K562 (cell line): ENCODE measurements around the gene SYNPR. TPM values are rescaled to one million over a fixed set of nuclear protein-coding genes. Genes with fewer than 3 reads are reported as not detected.

Experiments
- ATAC-seq: fragments of 200-7000 bp; cut with Tn5 transposase; 3 replicates; pipeline ENCODE4 v1.9.1; 2020; ENCODE audit warnings: moderate library complexity
- BruUV-seq: library from RNA; stranded (reverse); fragments of 400-500 nt; replicated peaks from 2 replicates; lab custom pipeline; 2021; lab: Mats Ljungman, UMichigan
- CTCF ChIA-PET: fragments of 300-600 bp; formaldehyde crosslinking; extraction: SDS; loops from one replicate; lab custom pipeline; 2021; ENCODE audit warnings: low intra/inter-chr PET ratio; lab: Yijun Ruan, JAX
- POLR2A ChIA-PET: fragments of 300-600, 350-650 bp; sonication (Branson Sonifier 250); formaldehyde crosslinking; extraction: SDS; loops from one replicate; lab custom pipeline; 2021; ENCODE audit warnings: antibody characterized with exemption, inconsistent platforms; lab: Yijun Ruan, JAX
- DNase-seq, 4 experiments: peaks; one replicate each; pipeline versions ENCODE4 v3.0.0 to v3.0.0-alpha.2; 2011 to 2018; ENCODE audit warnings: low spot score in 3 of 4, mixed read lengths in 3 of 4; ENCODE audit errors: extremely low read depth in 1 of 4
- FAIRE-seq: peaks from 2 replicates; lab custom pipeline; 2011; peaks lifted over from hg19 to GRCh38; lab: Jason Lieb, UNC
- H2AFZ ChIP-seq: 2 replicates; pipeline ENCODE4 v1.6.0; 2011; ENCODE audit warnings: low read depth, low read length, control low read depth, inconsistent platforms
- H3K27ac ChIP-seq: fragments of 200-600 bp; 3 replicates; pipeline ENCODE4 v1.8.0; 2011; ENCODE audit warnings: low read depth, mild to moderate bottlenecking, control low read depth, inconsistent platforms, low read length, moderate library complexity, mixed read lengths; ENCODE audit errors: extremely low read depth
- H3K27me3 ChIP-seq, 2 experiments: fragments of 300-600 bp in 1 of 2; 2 replicates in 1 of 2; 3 replicates in 1 of 2; pipeline versions ENCODE4 v1.6.0 to v1.8.0; 2011; ENCODE audit warnings: inconsistent platforms in 2 of 2, low read length in 2 of 2, mild to moderate bottlenecking in 1 of 2, mixed read lengths in 1 of 2, moderate library complexity in 1 of 2; ENCODE audit not compliant: control insufficient read depth in 2 of 2, insufficient read depth in 2 of 2
- H3K36me3 ChIP-seq: fragments of 300-600 bp; 3 replicates; pipeline ENCODE4 v1.8.0; 2011; ENCODE audit warnings: mild to moderate bottlenecking, low read length, inconsistent platforms; ENCODE audit not compliant: control insufficient read depth, insufficient read depth
- H3K4me1 ChIP-seq, 2 experiments: fragments of 200-600 bp in 1 of 2; replicated peaks in 1 of 2; 2 replicates in 1 of 2; 3 replicates in 1 of 2; pipeline versions ENCODE4 v1.5.1 to v1.8.0; 2011; ENCODE audit warnings: inconsistent platforms in 2 of 2, low read length in 2 of 2, mild to moderate bottlenecking in 1 of 2, mixed read lengths in 1 of 2, moderate library complexity in 1 of 2; ENCODE audit not compliant: control insufficient read depth in 2 of 2, insufficient read depth in 2 of 2
- H3K4me2 ChIP-seq: 2 replicates; pipeline ENCODE4 v1.6.1; 2011; ENCODE audit warnings: low read length, control low read depth, inconsistent platforms, mixed read lengths; ENCODE audit not compliant: insufficient read depth
- H3K4me3 ChIP-seq: fragments of 200-600 bp; sonication (generic), shearing (Covaris generic); 2 replicates; pipeline ENCODE4 v1.5.1; 2016; ENCODE audit warnings: control low read depth, inconsistent platforms
- H3K79me2 ChIP-seq: fragments of 200-600 bp; 3 replicates; pipeline ENCODE4 v1.8.0; 2011; ENCODE audit warnings: low read length, inconsistent platforms; ENCODE audit not compliant: control insufficient read depth, insufficient read depth
- H3K9ac ChIP-seq, 2 experiments: 2 replicates each; pipeline versions ENCODE4 v1.6.0 to v1.6.1; 2011; ENCODE audit warnings: low read depth in 2 of 2, low read length in 2 of 2, control low read depth in 1 of 2, inconsistent platforms in 1 of 2, mild to moderate bottlenecking in 1 of 2, mixed read lengths in 1 of 2; ENCODE audit not compliant: insufficient read depth in 1 of 2
- H3K9me1 ChIP-seq: one replicate; pipeline ENCODE4 v1.6.0; 2011; ENCODE audit warnings: inconsistent platforms, mild to moderate bottlenecking, low read length, moderate library complexity; ENCODE audit not compliant: control insufficient read depth, insufficient read depth
- H3K9me3 ChIP-seq: replicated peaks from 2 replicates; pipeline ENCODE4 v1.5.1; 2011; ENCODE audit warnings: low read depth, low read length, inconsistent platforms; ENCODE audit not compliant: control insufficient read depth, insufficient read depth
- H4K20me1 ChIP-seq: replicated peaks from 2 replicates; pipeline ENCODE4 v1.6.1; 2011; ENCODE audit warnings: low read length, inconsistent platforms, mixed read lengths; ENCODE audit not compliant: control insufficient read depth, insufficient read depth
- BCOR ChIP-seq: fragments of 450-650 bp; IDR thresholded peaks from 2 replicates; pipeline ENCODE4 v1.6.1; 2016
- ERF ChIP-seq: fragments of 450-650 bp; formaldehyde crosslinking; IDR thresholded peaks from 2 replicates; pipeline ENCODE4 v1.4.0; 2020; ENCODE audit warnings: mild to moderate bottlenecking, mixed read lengths
- EZH2 ChIP-seq: IDR thresholded peaks from 2 replicates; pipeline ENCODE4 v1.6.1; 2012; ENCODE audit warnings: low read depth, mild to moderate bottlenecking, inconsistent platforms, low read length, borderline replicate concordance
- GABPB1 ChIP-seq: sonication (generic); formaldehyde crosslinking; IDR thresholded peaks from 2 replicates; pipeline ENCODE4 v1.8.0; 2022; ENCODE audit warnings: mild to moderate bottlenecking, missing genetic modification reagents
- HIVEP1 ChIP-seq: fragments of 250-450 bp; sonication (Bioruptor Pico); IDR thresholded peaks from 2 replicates; pipeline ENCODE4 v1.4.0; 2020; ENCODE audit warnings: mild to moderate bottlenecking
- NR2F6 ChIP-seq: fragments of 450-650 bp; formaldehyde crosslinking; IDR thresholded peaks from 2 replicates; pipeline ENCODE4 v1.4.0; 2020; ENCODE audit warnings: mild to moderate bottlenecking
- POLR2AphosphoS2 ChIP-seq: IDR thresholded peaks from 2 replicates; pipeline ENCODE4 v1.6.1; 2012; ENCODE audit warnings: low read length, improper control_type of control experiment
- RFX5 ChIP-seq: IDR thresholded peaks from 2 replicates; pipeline ENCODE4 v1.6.1; 2011; ENCODE audit warnings: low read depth, mild to moderate bottlenecking, improper control_type of control experiment, low read length
- SNRNP70 ChIP-seq: fragments of 200-400 bp; formaldehyde crosslinking; optimal IDR thresholded peaks from 2 replicates; pipeline ENCODE3; 2017; ENCODE audit warnings: low read depth, low read length
- TCF7 ChIP-seq: sonication (generic); IDR thresholded peaks from 2 replicates; pipeline ENCODE4 v1.6.1; 2016; ENCODE audit warnings: antibody characterized with exemption, borderline replicate concordance
- ZNF175 ChIP-seq: fragments of 200-800 bp; sonication (Bioruptor generic); IDR thresholded peaks from 2 replicates; pipeline ENCODE4 v1.6.1; 2016; ENCODE audit warnings: low read depth, mild to moderate bottlenecking, missing genetic modification characterization, missing compliant biosample characterization
- ZNF274 ChIP-seq: IDR thresholded peaks from 2 replicates; pipeline ENCODE4 v1.6.1; 2011; ENCODE audit warnings: low read depth, mild to moderate bottlenecking, low read length, moderate library complexity, borderline replicate concordance
- WGBS: fragments of 100-300 bp; shearing (Covaris generic); methylation state at CpG from one replicate; pipeline ENCODE4 v1.1.6; 2016; ENCODE audit warnings: low coverage, mixed read lengths; ENCODE audit not compliant: insufficient coverage; ENCODE audit errors: missing lambda C conversion rate; 5-methylcytosine and 5-hydroxymethylcytosine counted together
- in situ Hi-C: fragments of 300-500 bp; cut with MboI; formaldehyde crosslinking; loops from 4 replicates; pipeline ENCODE4 v1.15.0; 2018; ENCODE audit warnings: inconsistent platforms, mixed read lengths
- intact Hi-C: fragments of 100-400 bp; cut with micrococcal nuclease; formaldehyde crosslinking; loops from 2 replicates; pipeline ENCODE4 v1.14.2; 2022
- polyA plus RNA-seq, 8 experiments: library from polyadenylated mRNA; depleted of rRNA in 4 of 8; stranded (reverse) in 5 of 8; unstranded in 3 of 8; fragments of >200 nt; fragmentation: Nextera tagmentation in 2 of 8; fragmentation: Illumina TruSeq in 1 of 8; extraction: Ambion mirVana in 2 of 8; extraction: Trizol in 1 of 8; gene quantifications; 2 replicates each; pipeline versions ENCODE4 v1.2.1 to v1.2.3, GENCODE V29; 2011 to 2014; ENCODE audit warnings: inconsistent platforms in 1 of 8, missing spikeins in 1 of 8
- total RNA-seq, 7 experiments: library from RNA; depleted of rRNA in 6 of 7; stranded (reverse); fragments of >200 nt in 6 of 7; fragmentation: Illumina TruSeq in 2 of 7; extraction: Trizol in 2 of 7; gene quantifications; 2 replicates each; pipeline versions ENCODE4 v1.2.1 to v1.2.3, GENCODE V29; 2011 to 2021; ENCODE audit warnings: low replicate concordance in 1 of 7
- TF ChIP-seq, protein P1 (sequence below): fragments of 450-650 bp; formaldehyde crosslinking; IDR thresholded peaks from 2 replicates; pipeline ENCODE4 v1.4.0; 2022; ENCODE audit warnings: missing genetic modification characterization
- TF ChIP-seq, protein P2 (sequence below): fragments of 250-450 bp; sonication (Bioruptor Pico); IDR thresholded peaks from 2 replicates; pipeline ENCODE4 v1.5.0; 2021; ENCODE audit warnings: mild to moderate bottlenecking, borderline replicate concordance
- TF ChIP-seq, protein P3 (sequence below): fragments of 250-450 bp; sonication (Bioruptor Pico); IDR thresholded peaks from 2 replicates; pipeline ENCODE4 v1.9.0; 2021; ENCODE audit warnings: mild to moderate bottlenecking
- TF ChIP-seq, protein P4 (sequence below), 3 experiments: IDR thresholded peaks in 2 of 3; conservative IDR thresholded peaks in 1 of 3; 2 replicates each; pipeline ENCODE4 v1.5.1; 2011 to 2012; ENCODE audit warnings: low read length in 3 of 3, mild to moderate bottlenecking in 3 of 3, control low read depth in 2 of 3, improper control_type of control experiment in 1 of 3, inconsistent platforms in 1 of 3, low read depth in 1 of 3, mixed read lengths in 1 of 3, moderate library complexity in 1 of 3; ENCODE audit not compliant: insufficient read depth in 2 of 3

The SYNPR gene
- total and polyA plus RNA-seq, 9 of the 15 experiments (the other 6 are each of a cell fraction or from before 2014, with no cell fraction given), result not detected

DNA sequence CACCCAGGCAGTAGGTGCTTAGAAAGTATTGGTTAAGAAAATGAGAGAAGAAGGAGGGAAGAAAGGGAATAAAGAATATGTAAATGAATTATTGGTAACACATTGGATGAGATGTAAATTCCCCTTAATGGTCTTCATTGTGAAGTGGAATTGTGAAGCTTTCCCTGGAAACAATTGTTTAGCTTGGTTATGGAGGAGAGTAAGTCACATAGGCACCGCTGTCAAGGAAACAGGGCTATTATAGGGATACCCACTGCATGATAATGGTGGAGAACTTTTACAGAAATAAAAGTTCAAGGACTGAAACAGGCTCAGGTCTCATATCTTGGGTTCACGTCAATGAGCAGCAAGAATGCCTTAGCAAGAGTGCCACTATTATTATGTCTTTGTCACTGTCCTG is 9.5 kb downstream of the SYNPR start (continued):
- TF ChIP-seq EZH2, result no peak

DNA sequence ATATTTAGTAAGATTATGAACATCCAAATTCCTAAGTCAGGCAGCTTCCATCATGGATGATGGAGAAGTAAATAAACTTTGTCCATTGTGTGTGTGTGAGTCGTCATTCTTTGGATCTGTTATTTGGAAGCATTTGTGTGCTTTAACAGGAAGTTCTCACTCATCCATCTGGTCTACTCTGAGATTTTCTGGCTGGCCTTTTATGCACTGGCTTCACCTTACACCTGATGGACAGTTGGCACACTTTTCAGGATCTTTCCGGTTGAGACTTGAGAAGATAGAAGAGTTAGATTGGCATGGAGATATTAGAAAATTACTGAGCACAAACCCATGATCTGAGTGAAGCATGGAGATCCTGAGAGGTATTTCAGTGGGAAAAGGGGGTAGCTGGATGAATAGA is 12.6 kb downstream of the SYNPR start:
- Histone ChIP-seq H3K4me1 (no peaks in the 10 kb centered on the region), H3K9me1 (no peaks in the 10 kb centered on the region), H3K4me3 (no peak overlapping the region), H3K36me3 (no peaks in the 10 kb centered on the region), H3K27me3 (no peaks in the 10 kb centered on the region), H3K4me2 (no peak overlapping the region), H2AFZ (no peak overlapping the region), H4K20me1 (no peaks in the 10 kb centered on the region), H3K9ac (no peak overlapping the region), H3K9me3 (no peaks in the 10 kb centered on the region), H3K27ac (no peak overlapping the region), H3K79me2 (no peaks in the 10 kb centered on the region)
- intact Hi-C loops (no loop called here), in situ Hi-C loops (no loop called here)
- ChIA-PET CTCF (no interaction called here), POLR2A (no interaction called here)
- ATAC-seq, result no peak
- DNase-seq, result no peak
- no peak for FAIRE-seq
- BruUV-seq, result no TSS peak
- 0% methylated on average over 2 of the region's 2 CpGs for WGBS
- TF ChIP-seq RFX5 (no peak), TCF7 (no peak), SNRNP70 (no peak), GABPB1 (CRISPR knock-in tag) (no peak), BCOR (no peak), POLR2AphosphoS2 (no peak), NR2F6 (no peak), HIVEP1 (CRISPR knock-in tag) (no peak), ERF (CRISPR knock-in tag) (no peak), ZNF274 (no peak), ZNF175 (CRISPR knock-in tag) (no peak)
- TF ChIP-seq, protein P1, sequence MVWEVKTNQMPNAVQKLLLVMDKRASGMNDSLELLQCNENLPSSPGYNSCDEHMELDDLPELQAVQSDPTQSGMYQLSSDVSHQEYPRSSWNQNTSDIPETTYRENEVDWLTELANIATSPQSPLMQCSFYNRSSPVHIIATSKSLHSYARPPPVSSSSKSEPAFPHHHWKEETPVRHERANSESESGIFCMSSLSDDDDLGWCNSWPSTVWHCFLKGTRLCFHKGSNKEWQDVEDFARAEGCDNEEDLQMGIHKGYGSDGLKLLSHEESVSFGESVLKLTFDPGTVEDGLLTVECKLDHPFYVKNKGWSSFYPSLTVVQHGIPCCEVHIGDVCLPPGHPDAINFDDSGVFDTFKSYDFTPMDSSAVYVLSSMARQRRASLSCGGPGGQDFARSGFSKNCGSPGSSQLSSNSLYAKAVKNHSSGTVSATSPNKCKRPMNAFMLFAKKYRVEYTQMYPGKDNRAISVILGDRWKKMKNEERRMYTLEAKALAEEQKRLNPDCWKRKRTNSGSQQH (CRISPR knock-in tag), result no peak
- TF ChIP-seq, protein P2, sequence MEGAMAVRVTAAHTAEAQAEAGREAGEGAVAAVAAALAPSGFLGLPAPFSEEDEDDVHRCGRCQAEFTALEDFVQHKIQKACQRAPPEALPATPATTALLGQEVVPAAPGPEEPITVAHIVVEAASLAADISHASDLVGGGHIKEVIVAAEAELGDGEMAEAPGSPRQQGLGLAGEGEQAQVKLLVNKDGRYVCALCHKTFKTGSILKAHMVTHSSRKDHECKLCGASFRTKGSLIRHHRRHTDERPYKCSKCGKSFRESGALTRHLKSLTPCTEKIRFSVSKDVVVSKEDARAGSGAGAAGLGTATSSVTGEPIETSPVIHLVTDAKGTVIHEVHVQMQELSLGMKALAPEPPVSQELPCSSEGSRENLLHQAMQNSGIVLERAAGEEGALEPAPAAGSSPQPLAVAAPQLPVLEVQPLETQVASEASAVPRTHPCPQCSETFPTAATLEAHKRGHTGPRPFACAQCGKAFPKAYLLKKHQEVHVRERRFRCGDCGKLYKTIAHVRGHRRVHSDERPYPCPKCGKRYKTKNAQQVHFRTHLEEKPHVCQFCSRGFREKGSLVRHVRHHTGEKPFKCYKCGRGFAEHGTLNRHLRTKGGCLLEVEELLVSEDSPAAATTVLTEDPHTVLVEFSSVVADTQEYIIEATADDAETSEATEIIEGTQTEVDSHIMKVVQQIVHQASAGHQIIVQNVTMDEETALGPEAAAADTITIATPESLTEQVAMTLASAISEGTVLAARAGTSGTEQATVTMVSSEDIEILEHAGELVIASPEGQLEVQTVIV (CRISPR knock-in tag), result no peak
- TF ChIP-seq, protein P3, sequence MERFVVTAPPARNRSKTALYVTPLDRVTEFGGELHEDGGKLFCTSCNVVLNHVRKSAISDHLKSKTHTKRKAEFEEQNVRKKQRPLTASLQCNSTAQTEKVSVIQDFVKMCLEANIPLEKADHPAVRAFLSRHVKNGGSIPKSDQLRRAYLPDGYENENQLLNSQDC (CRISPR knock-in tag), result no peak
- TF ChIP-seq, protein P4, sequence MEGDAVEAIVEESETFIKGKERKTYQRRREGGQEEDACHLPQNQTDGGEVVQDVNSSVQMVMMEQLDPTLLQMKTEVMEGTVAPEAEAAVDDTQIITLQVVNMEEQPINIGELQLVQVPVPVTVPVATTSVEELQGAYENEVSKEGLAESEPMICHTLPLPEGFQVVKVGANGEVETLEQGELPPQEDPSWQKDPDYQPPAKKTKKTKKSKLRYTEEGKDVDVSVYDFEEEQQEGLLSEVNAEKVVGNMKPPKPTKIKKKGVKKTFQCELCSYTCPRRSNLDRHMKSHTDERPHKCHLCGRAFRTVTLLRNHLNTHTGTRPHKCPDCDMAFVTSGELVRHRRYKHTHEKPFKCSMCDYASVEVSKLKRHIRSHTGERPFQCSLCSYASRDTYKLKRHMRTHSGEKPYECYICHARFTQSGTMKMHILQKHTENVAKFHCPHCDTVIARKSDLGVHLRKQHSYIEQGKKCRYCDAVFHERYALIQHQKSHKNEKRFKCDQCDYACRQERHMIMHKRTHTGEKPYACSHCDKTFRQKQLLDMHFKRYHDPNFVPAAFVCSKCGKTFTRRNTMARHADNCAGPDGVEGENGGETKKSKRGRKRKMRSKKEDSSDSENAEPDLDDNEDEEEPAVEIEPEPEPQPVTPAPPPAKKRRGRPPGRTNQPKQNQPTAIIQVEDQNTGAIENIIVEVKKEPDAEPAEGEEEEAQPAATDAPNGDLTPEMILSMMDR (IDR thresholded peaks at IDR 0.05 in 2 of 3, conservative IDR thresholded peaks at IDR 0.05 in 1 of 3; ENCODE audit: insufficient read depth in 2 of 3, low read depth in 1 of 3, low read length in 3 of 3), result no peak
